ENCODE measurements around the gene CPNE4. TPM values are rescaled to one million over a fixed set of nuclear protein-coding genes. Genes with fewer than 3 reads are reported as not detected.

CPNE4 gene
- total and polyA plus RNA-seq, 9 of the 15 experiments (the other 6 are each of a cell fraction or from before 2014, with no cell fraction given): not detected

GRCh38 chr3:132064114-132064513 lies 29.3 kb upstream of the CPNE4 start:
- no peak overlapping the region for H3K27ac ChIP-seq (ENCODE audit: extremely low read depth, low read depth, low read length)
- no peaks in the 10 kb centered on the region for H3K79me2 ChIP-seq (ENCODE audit: control insufficient read depth, insufficient read depth, low read length)
- intact Hi-C loops (cut with micrococcal nuclease) (no loop called here), in situ Hi-C loops (cut with MboI) (no loop called here)
- no peak for ATAC-seq
- no peak for DNase-seq (ENCODE audit: extremely low read depth in 1 of 4, low spot score in 3 of 4)
- H3K9me1 ChIP-seq (ENCODE audit: control insufficient read depth, insufficient read depth, low read length): no peaks in the 10 kb centered on the region
- no peaks in the 10 kb centered on the region for H3K9me3 ChIP-seq (replicated peaks; ENCODE audit: control insufficient read depth, insufficient read depth, low read depth, low read length)
- H4K20me1 ChIP-seq (replicated peaks; ENCODE audit: control insufficient read depth, insufficient read depth, low read length): no peaks in the 10 kb centered on the region
- 0% methylated on average over 3 of the region's 4 CpGs for WGBS (ENCODE audit: insufficient coverage, low coverage, missing lambda C conversion rate)
- H2AFZ ChIP-seq (ENCODE audit: low read depth, low read length): no peak overlapping the region
- H3K27me3 ChIP-seq (ENCODE audit: control insufficient read depth in 2 of 2, insufficient read depth in 2 of 2, low read length in 2 of 2): no peaks in the 10 kb centered on the region; a peak in 1 of 5 replicates
- BruUV-seq (replicated peaks): no TSS peak
- POLR2A ChIA-PET: no interaction called here
- no peak for TF ChIP-seq ETV6 (IDR thresholded peaks at IDR 0.05; ENCODE audit: borderline replicate concordance in 1 of 2, low read depth in 2 of 2, low read length in 1 of 2)
- TF ChIP-seq ETV6 (CRISPR knock-in tag; IDR thresholded peaks at IDR 0.05; ENCODE audit: borderline replicate concordance): no peak
- no peak for TF ChIP-seq PPARD (CRISPR knock-in tag; IDR thresholded peaks at IDR 0.05)
- TF ChIP-seq ZNF133 (CRISPR knock-in tag; IDR thresholded peaks at IDR 0.05): no peak
- no peak for TF ChIP-seq ZNF707 (CRISPR knock-in tag; conservative IDR thresholded peaks at IDR 0.05)
- TF ChIP-seq RFX5 (IDR thresholded peaks at IDR 0.05; ENCODE audit: low read depth, low read length): no peak
- no peak for TF ChIP-seq SRSF9 (IDR thresholded peaks at IDR 0.05; ENCODE audit: borderline replicate concordance, low read depth, low read length)
- TF ChIP-seq, protein P1, sequence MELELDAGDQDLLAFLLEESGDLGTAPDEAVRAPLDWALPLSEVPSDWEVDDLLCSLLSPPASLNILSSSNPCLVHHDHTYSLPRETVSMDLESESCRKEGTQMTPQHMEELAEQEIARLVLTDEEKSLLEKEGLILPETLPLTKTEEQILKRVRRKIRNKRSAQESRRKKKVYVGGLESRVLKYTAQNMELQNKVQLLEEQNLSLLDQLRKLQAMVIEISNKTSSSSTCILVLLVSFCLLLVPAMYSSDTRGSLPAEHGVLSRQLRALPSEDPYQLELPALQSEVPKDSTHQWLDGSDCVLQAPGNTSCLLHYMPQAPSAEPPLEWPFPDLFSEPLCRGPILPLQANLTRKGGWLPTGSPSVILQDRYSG (tag; conservative IDR thresholded peaks at IDR 0.05; ENCODE audit: low read depth): no peak
- TF ChIP-seq CTCF (IDR thresholded peaks at IDR 0.05 in 2 of 3, conservative IDR thresholded peaks at IDR 0.05 in 1 of 3; ENCODE audit: insufficient read depth in 2 of 3, low read depth in 1 of 3, low read length in 3 of 3): no peak
- no peak for TF ChIP-seq SREBF2 (CRISPR knock-in tag; IDR thresholded peaks at IDR 0.05)
- TF ChIP-seq DNMT1 (IDR thresholded peaks at IDR 0.05): no peak
- no peak for TF ChIP-seq ZNF695 (CRISPR knock-in tag; IDR thresholded peaks at IDR 0.05)
- no peak for TF ChIP-seq SAP30 (IDR thresholded peaks at IDR 0.05; ENCODE audit: borderline replicate concordance, insufficient read depth, low read depth, low read length, poor library complexity, severe bottlenecking)
- TF ChIP-seq ERF (CRISPR knock-in tag; IDR thresholded peaks at IDR 0.05): no peak
- TF ChIP-seq ZNF785 (CRISPR knock-in tag; IDR thresholded peaks at IDR 0.05): no peak
- no peak for TF ChIP-seq DACH1 (IDR thresholded peaks at IDR 0.05; ENCODE audit: partially characterized antibody)
- TF ChIP-seq, protein P2, sequence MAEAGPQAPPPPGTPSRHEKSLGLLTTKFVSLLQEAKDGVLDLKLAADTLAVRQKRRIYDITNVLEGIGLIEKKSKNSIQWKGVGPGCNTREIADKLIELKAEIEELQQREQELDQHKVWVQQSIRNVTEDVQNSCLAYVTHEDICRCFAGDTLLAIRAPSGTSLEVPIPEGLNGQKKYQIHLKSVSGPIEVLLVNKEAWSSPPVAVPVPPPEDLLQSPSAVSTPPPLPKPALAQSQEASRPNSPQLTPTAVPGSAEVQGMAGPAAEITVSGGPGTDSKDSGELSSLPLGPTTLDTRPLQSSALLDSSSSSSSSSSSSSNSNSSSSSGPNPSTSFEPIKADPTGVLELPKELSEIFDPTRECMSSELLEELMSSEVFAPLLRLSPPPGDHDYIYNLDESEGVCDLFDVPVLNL (CRISPR knock-in tag; IDR thresholded peaks at IDR 0.05; ENCODE audit: low read depth): no peak
- TF ChIP-seq ZNF121 (CRISPR knock-in tag; conservative IDR thresholded peaks at IDR 0.05): no peak
- TF ChIP-seq ZNF740 (CRISPR knock-in tag; IDR thresholded peaks at IDR 0.05): no peak
- no peak for TF ChIP-seq ZNF740 (tag; IDR thresholded peaks at IDR 0.05)
- no peak for FAIRE-seq
- H3K4me1 ChIP-seq (replicated peaks in 1 of 2; ENCODE audit: control insufficient read depth in 2 of 2, insufficient read depth in 2 of 2, low read length in 2 of 2): no peaks in the 10 kb centered on the region
- no peak overlapping the region for H3K9ac ChIP-seq (ENCODE audit: insufficient read depth in 1 of 2, low read depth in 2 of 2, low read length in 2 of 2)
- no peak overlapping the region for H3K4me2 ChIP-seq (ENCODE audit: insufficient read depth, low read length)
- no peak overlapping the region for H3K4me3 ChIP-seq
- CTCF ChIA-PET (ENCODE audit: low intra/inter-chr PET ratio): no interaction called here
- H3K36me3 ChIP-seq (ENCODE audit: control insufficient read depth, insufficient read depth, low read length): no peaks in the 10 kb centered on the region

Data from K562 (cell line).